ENCODE results near the gene STAMBP. TPM values are rescaled to one million over a fixed set of nuclear protein-coding genes. Genes with fewer than 3 reads are reported as not detected.
A peak's percentile ranks its signal among the peaks of the same experiment; 100 is the strongest.

STAMBP gene
- total RNA-seq, 2 experiments from 2014 or later, result 51.1 to 51.2 TPM

GRCh38 chr2:73918856-73919255, 90.1 kb downstream of the STAMBP start:
- Mint-ChIP-seq H3K4me3 (no peak overlapping the region), H3K36me3 (ENCODE audit: low read depth) (no peaks in the 10 kb centered on the region), H3K4me1 (peaks cover 11% of the 10 kb centered on the region), H3K9me3 (no peaks in the 10 kb centered on the region), H3K27ac (no peak overlapping the region), H3K27me3 (peaks cover 3% of the 10 kb centered on the region)
- no peak for DNase-seq
- CTCF ChIA-PET, result no interaction called here
- POLR2A ChIA-PET, result no interaction called here

- Mint-ChIP-seq H3K4me1 (peaks cover 12% of the 10 kb centered on the region), H3K4me3 (no peak overlapping the region), H3K27me3 (peaks cover 3% of the 10 kb centered on the region), H3K36me3 (ENCODE audit: low read depth) (no peaks in the 10 kb centered on the region), H3K9me3 (no peaks in the 10 kb centered on the region), H3K27ac (no peak overlapping the region)
- ChIA-PET POLR2A (no interaction called here), CTCF (no interaction called here)
- DNase-seq, result no peak
Measured at GRCh38 chr2:73919596-73920228, 91.0 kb downstream of the STAMBP start.

DNA sequence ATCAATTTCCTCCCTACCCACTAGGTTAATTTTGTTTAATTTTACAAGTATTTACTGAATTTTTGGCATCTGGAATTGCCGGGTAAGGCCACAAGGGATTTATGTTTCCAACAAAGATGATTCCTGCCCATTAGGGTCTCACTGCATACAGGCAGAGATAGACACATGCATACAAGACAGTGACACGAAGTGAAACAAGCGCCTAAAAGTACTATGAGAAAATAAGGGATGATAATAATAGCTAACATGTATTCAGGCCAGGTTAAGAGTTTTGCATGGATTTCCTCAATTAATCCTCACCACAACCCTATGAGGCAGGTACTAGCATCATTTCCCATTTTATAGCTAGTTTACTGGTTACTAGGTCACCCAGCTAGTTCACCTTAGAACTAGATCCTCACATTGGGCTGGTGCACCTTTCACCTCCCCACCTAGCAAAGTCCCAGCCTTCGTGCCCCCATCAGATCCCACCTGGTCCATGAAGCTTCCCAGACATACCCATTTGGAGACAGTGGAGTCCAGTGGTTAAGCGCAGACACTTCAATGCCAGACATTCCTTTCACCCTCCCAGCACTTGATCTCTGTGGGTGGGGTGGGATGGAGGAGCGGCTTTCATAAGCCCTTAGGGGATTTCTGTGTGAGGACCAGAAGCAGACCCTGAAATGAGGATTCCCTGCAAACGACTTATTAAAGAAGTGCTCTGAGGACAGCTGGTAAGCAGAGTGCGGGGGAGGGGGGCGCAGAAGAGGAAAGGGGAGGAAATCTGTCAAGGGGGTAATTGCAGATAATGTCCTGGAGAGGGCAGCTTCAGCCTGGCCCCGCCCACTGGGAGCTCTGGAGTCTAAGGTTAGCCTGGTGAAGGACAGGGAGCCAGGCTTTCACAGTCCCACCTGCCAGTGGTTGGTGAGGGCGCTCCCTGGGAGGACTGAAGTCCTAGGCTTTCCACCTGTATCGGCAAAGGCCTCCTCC, 92.1 kb downstream of the STAMBP start:
- Mint-ChIP-seq H3K27me3 (peaks cover 3% of the 10 kb centered on the region), H3K4me3 (no peak overlapping the region), H3K9me3 (no peaks in the 10 kb centered on the region), H3K4me1 (peaks cover 14% of the 10 kb centered on the region), H3K36me3 (ENCODE audit: low read depth) (no peaks in the 10 kb centered on the region), H3K27ac (no peak overlapping the region)
- peak; percentile 38 for DNase-seq
- ChIA-PET POLR2A (interaction anchor here (1.1 to 1.3 kb wide), 2 partner anchors 17 to 58 kb away, joined by 3 to 4 read pairs; no protein-coding TSS in a partner anchor), CTCF (interaction anchor here (0.9 to 1.6 kb wide), 3 partner anchors 15 to 66 kb away, joined by 3 to 4 read pairs (median 3); no protein-coding TSS in a partner anchor)

GRCh38 chr2:73921581-73921980, 92.8 kb downstream of the STAMBP start:
- no peak overlapping the region for H3K27ac Mint-ChIP-seq
- no peak for DNase-seq
- H3K27me3 Mint-ChIP-seq, result peaks cover 2% of the 10 kb centered on the region
- H3K9me3 Mint-ChIP-seq, result no peaks in the 10 kb centered on the region
- POLR2A ChIA-PET, result interaction anchor here (1.3 kb wide), 1 partner anchor 18 kb away, joined by 4 read pairs; no protein-coding TSS in a partner anchor
- H3K4me3 Mint-ChIP-seq, result no peak overlapping the region
- CTCF ChIA-PET, result interaction anchor here (0.9 to 1.6 kb wide), 3 partner anchors 15 to 65 kb away, joined by 3 to 4 read pairs (median 3); no protein-coding TSS in a partner anchor
- H3K4me1 Mint-ChIP-seq, result peaks cover 18% of the 10 kb centered on the region
- H3K36me3 Mint-ChIP-seq (ENCODE audit: low read depth), result no peaks in the 10 kb centered on the region

- ChIA-PET CTCF (interaction anchor here (0.5 kb wide), 1 partner anchor 13 kb away, joined by 4 read pairs; no protein-coding TSS in a partner anchor), POLR2A (no interaction called here)
- H3K9me3 Mint-ChIP-seq, result no peaks in the 10 kb centered on the region
- H3K4me1 Mint-ChIP-seq, result peaks cover 20% of the 10 kb centered on the region
- DNase-seq, result no peak
- H3K36me3 Mint-ChIP-seq (ENCODE audit: low read depth), result no peaks in the 10 kb centered on the region
- H3K27me3 Mint-ChIP-seq, result peaks cover 2% of the 10 kb centered on the region
- H3K27ac Mint-ChIP-seq, result no peak overlapping the region
- H3K4me3 Mint-ChIP-seq, result no peak overlapping the region
Measured at GRCh38 chr2:73922681-73923080, 93.9 kb downstream of the STAMBP start.

Other genes with a start within 250 kb of the STAMBP start
- not detected for gene NAT8, start 186.5 kb upstream of the STAMBP start, total RNA-seq
- gene TPRKB, start 91.6 kb upstream of the STAMBP start, total RNA-seq, result 10 to 100 TPM; 32.9 TPM
- 10 to 100 TPM; 29.6 to 30.7 TPM for gene DUSP11, start 48.9 kb upstream of the STAMBP start, total RNA-seq
- gene C2orf78, start 44.8 kb upstream of the STAMBP start, total RNA-seq, result not detected
- not detected for gene ACTG2, start 64.0 kb downstream of the STAMBP start, total RNA-seq
- 10 to 100 TPM; 75.6 to 76.3 TPM for gene DGUOK, start 97.9 kb downstream of the STAMBP start, total RNA-seq
- gene TET3, start 155.9 kb downstream of the STAMBP start, total RNA-seq, result 10 to 100 TPM; 10.1 to 10.7 TPM